GM21515 (cell line): Measurements from ENCODE around the gene IL27RA.

Experiments
- ATAC-seq: cut with Tn5 transposase; IDR thresholded peaks from one replicate; pipeline ENCODE4 v1.9.1; 2021; ENCODE audit not compliant: unreplicated experiment

Gene IL27RA

GRCh38 chr19:14082675-14082960 lies 51.1 kb downstream of the IL27RA start:
- ATAC-seq, result no peak

- ATAC-seq, result no peak
Measured at GRCh38 chr19:14085309-14085995, 53.9 kb downstream of the IL27RA start, which contains the start of gene C19orf67. Gene C19orf67, minus strand, starts transcription at chr19:14085783. Its CDS starts 156 bp downstream, at chr19:14085627.

- ATAC-seq, result no peak
Measured at GRCh38 chr19:14086098-14086497, 54.5 kb downstream of the IL27RA start.

GRCh38 chr19:14088634-14089411 lies 57.3 kb downstream of the IL27RA start:
- ATAC-seq, result no peak

GRCh38 chr19:14089412-14089661 lies 57.8 kb downstream of the IL27RA start:
- ATAC-seq, result no peak

- ATAC-seq, result no peak
Measured at GRCh38 chr19:14089662-14090508, 58.3 kb downstream of the IL27RA start.

- ATAC-seq, result peak; percentile 35
Measured at GRCh38 chr19:14090509-14091080, 59.0 kb downstream of the IL27RA start, which contains the start of gene SAMD1. Gene SAMD1, minus strand, starts transcription at chr19:14090751.

- peak; percentile 41 for ATAC-seq
Measured at GRCh38 chr19:14091081-14091812, 59.7 kb downstream of the IL27RA start.

GRCh38 chr19:14091813-14092462 lies 60.4 kb downstream of the IL27RA start:
- ATAC-seq, result peak; percentile 4

GRCh38 chr19:14093117-14093823 lies 61.7 kb downstream of the IL27RA start:
- ATAC-seq, result no peak

GRCh38 chr19:14094854-14095253 lies 63.3 kb downstream of the IL27RA start:
- ATAC-seq, result no peak

GRCh38 chr19:14096272-14096992 lies 64.9 kb downstream of the IL27RA start:
- no peak for ATAC-seq

GRCh38 chr19:14097532-14098151 lies 66.1 kb downstream of the IL27RA start:
- ATAC-seq, result no peak

GRCh38 chr19:14101003-14101545 lies 69.5 kb downstream of the IL27RA start:
- ATAC-seq, result no peak

- no peak for ATAC-seq
Measured at GRCh38 chr19:14102102-14102696, 70.6 kb downstream of the IL27RA start.

- no peak for ATAC-seq
Measured at GRCh38 chr19:14102756-14103155, 71.2 kb downstream of the IL27RA start.
